ENCODE results near the gene CHCHD3.
"Not testable (repeated sequence)": the region's sequence is repeated elsewhere in the genome, so short reads cannot be mapped to it uniquely, and the experiment has no call there.

The CHCHD3 gene

DNA sequence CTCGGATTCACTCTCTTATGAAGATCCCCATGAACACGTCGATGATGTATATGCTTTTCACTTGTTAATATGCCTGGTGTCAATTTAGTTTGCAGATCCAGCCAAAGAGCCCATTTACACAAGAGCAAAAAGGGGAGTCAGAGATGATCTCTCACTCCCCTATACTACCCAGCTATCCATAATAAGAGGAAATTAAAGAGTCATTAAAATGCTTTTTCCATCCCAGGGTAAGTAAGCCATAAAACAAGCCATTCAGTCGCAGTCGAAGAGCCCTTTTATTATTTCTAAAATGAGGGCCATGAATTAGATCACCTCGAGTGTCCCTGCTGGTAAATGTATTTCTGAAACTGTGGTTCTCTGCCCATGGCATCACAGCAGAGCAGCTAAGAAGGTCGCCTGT is 41.2 kb downstream of the CHCHD3 start:
- DNase-seq = no peak

DNA sequence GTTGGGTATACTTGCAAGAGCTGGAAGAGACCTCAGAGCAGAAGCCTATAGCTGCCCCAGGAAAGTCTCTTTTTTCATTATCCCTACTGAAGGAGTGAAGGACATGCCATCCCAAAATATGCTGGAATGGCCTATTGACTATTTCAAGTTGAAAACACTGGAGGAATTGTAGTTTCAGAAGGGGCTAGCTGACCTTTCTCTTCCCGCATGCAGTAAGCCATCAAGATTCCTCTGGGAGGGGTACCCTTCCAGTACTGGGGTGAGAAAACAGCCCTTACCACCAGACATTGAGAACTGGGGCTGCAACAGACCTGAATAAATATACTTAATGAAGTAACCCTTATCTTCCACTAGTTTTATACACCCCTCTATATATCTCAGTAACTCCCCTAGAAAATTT is 41.7 kb downstream of the CHCHD3 start:
- no peak for DNase-seq

GRCh38 chr7:133039614-133040013 is 42.3 kb downstream of the CHCHD3 start:
- DNase-seq = no peak

- no peak for DNase-seq
Measured at GRCh38 chr7:133036289-133036688, 45.6 kb downstream of the CHCHD3 start.

DNA sequence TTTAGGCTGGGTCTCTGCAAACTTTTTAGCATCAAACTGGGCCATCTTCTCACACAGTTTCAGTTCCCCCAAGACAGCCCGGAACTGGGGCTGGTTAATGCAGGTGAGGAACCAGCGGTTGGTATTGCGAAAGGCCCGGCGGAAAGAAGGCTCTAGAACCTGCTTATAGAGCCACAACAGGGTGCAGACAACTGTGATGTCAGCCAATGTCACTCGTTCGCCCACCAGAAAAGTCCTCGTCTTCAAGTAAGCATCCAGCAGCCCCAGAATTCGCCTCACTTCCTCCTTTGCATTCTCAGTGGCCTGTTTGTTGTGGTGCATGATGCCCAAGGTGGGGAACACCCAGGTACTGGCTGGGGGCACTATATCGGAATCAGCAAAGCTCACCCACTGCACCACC is 46.6 kb downstream of the CHCHD3 start:
- DNase-seq = not testable (repeated sequence)

DNA sequence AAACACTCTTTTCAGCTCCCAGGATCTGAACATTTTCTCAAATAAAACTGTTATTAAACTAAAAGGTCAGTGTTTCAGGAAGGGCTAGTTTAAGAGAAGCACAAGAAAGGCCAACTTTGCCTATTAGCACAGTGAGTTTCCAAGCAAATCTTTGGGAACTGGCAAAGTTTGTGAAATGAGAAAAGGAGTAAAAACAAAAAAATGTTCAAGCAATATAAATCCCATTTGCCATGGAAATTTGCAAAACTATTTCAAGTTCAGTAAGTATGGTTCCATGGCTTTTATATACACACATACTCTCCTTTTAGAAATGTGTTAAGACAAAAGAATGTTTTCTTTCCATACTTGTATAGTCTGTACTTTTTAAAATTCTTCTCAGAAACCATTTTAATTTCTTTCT is 51.5 kb downstream of the CHCHD3 start:
- DNase-seq = no peak

- no peak for DNase-seq
Measured at GRCh38 chr7:133029463-133029862, 52.4 kb downstream of the CHCHD3 start.

DNA sequence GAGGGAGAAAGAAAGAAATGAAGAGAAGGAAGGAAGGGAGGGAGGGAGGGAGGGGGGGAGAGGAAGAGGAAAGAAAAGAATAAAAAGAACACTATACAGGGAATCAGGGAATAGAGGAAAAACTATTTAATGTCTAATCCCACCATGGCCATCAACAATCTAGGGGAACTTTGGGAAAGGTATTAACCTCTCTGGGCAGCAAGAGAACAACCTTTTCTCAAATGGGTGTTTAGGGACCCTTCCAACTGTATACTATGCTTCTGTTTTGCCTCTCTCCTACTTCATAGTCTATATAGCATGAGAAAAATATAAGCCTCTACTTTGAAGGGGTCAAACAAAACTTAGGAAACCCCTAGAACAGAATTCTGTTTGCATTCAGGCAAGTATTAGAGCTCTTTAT is 54.5 kb downstream of the CHCHD3 start:
- no peak for DNase-seq

DNA sequence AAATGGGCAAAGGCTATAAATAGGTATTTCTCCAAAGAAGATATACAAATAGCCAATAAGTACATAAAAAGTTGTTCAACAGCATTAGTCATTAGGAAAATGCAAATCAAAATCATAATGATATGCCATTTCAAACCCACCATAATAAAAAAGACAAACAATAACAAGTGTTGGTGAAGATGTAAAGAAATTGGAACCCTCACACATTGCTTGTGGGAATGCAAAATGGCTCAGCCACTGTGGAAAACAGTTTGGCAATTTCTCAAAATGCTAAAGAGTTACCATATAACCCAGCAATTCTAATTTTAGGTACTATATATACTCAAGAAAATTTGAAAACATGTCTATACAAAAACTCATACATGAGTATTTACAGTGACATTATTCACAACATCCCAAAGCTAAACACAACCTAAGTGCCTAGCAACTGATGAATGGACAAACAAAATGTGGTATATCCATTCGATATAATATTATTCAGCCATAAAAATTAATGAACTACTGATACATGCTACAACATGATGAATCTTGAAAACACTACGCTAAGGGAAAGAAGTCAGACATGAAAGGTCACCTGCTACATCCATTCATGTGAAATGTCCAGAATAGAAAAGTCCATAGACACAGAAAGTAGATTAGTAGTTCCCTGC is 55.6 kb downstream of the CHCHD3 start:
- DNase-seq = no peak

GRCh38 chr7:133025056-133025455 is 56.8 kb downstream of the CHCHD3 start:
- no peak for DNase-seq

DNA sequence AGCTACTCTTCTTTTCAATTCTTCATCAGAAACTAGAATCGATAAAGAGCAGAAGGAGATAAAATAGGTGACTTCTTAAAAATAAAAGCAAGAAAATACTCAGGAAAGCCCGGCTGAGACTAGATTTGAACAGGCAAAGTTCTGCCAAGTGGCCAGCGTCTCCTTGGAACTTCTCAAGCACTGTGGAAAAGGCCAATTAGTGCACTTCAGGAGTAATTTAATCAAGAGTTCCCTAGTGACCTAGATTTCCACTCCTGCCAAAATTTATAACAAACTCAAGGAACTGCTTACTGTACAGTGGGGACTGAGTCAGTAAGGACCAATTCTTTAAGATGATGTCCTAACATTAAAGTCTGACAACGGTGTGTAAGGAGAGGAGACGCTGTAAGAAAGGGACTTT is 57.3 kb downstream of the CHCHD3 start:
- DNase-seq = no peak

DNA sequence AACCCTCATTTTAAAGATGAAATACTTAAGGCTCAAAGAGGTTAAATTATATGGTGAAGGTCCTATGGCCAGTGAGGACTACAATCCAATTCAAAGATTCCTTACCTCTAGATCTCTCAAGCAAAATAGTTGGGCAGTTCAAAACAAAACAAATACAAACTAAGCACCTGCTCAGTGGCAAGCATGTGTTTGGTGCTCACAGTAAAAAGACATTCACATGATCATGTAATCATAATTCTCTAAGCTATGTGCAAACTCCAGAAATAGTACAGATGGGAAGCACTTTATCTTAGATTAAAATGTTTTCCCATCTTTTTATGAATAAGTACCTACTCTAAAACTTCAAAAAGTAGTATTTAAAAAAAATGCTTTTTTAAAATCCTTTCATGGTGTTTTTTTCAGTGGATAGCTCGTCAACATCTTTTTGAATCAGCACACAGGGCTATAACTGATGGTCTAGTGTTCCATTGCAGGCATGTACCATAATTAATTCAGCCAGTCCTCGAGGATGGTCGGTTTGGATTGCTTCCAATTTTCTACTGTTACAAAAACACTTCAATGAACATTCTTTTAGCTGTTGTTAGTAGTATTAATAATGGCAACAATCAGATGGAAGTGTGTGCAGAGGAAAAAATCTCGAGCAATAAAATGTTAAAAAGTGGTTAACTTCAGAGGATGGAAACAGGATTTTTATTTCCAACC is 58.4 kb downstream of the CHCHD3 start:
- DNase-seq = no peak

GRCh38 chr7:133022661-133023060 is 59.2 kb downstream of the CHCHD3 start:
- no peak for DNase-seq

GRCh38 chr7:133021196-133021595 is 60.7 kb downstream of the CHCHD3 start:
- no peak for DNase-seq

GRCh38 chr7:133020496-133020895 is 61.4 kb downstream of the CHCHD3 start:
- DNase-seq = no peak

DNA sequence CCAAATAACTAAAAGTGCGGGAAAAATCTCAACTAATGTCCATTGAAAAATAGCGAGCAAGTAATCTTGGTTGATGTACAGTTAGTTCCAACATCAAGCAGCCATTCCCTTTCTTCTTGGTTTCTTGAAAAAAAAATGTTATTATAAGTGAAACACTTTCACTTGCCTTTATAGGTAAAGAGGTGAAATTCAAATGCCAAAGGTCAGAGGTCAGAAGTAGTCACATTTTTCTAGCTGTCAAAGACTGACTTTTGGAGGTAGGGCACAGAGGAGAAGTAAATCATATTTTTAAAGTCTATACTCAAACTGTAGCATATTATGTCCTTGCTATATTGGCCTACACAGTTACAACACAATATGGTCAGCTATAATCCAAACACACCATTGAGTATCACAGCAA is 62.3 kb downstream of the CHCHD3 start:
- DNase-seq = no peak

GRCh38 chr7:133016604-133017003 is 65.3 kb downstream of the CHCHD3 start:
- DNase-seq = no peak

DNA sequence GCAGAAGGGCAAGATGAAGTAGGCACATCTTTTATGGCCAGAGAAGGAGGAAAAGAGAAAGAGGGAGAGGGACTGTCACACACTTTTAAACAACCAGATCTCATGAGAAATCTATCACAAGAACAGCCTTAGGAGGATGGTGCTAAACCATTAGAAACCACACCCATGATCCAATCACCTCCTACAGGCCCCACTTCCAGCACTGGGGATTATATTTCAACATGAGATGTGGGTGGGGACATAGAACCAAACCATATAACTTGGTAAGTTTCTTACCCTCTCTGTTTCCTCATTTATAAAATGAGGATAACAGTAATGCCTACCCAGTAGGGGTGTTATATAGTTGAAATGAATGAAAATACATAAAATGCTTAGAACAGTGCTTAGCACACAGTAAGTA is 66.0 kb downstream of the CHCHD3 start:
- DNase-seq = no peak

DNA sequence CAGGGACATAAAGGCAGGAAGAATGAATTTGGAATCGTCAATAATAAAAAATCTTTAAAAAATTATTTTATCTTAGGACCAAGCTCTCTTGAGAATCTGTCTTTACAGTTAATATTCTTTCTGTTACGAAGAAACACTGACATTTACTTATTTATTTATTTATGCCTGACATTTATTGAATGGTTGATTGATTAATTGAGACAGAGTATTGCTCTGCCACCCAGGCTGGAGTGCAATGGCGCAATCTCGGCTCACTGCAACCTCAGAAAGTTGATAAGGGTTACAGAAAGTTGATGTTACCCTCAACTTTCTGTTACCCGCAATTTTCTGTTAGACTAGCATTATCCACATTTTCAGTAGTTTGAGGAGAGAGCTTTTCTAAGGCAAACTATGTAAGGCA is 70.1 kb downstream of the CHCHD3 start:
- no peak for DNase-seq

DNA sequence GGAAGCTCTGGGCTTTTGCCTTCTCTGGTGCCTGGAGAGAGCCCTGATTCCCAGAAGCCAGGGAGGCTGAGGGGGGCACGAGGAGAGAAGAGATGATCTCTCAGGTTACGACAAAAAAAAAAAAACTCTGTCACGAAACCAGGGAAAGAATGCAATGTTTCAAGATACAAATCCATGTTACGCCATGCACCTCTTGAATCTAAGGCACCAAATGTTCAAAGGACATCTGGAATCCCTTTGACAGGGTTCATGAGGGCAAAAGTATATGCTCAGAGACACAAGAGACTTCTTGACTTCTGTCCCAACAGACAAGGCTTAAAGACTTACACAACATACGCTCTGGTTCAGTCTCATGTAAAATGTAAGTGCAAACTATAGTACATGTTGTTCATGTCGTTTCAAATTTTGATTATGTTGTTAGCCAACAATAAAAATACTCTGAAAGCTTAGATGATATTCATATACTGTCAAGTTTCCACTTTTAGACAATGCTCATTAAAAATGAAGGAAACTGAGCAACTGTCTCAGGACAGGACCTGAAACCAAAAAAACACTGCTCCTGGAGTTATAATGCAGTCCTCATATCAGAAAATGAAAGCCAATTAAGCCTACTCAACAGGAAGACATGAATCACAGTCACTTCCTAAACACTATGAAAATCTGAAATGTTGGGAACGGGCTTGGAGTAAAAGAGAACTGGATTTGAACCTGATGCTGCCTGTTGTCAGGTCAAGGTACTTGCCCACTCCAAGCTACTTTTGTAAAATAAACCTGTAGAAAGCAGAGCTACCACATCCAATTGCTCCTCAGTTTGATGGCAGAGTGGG is 72.3 kb downstream of the CHCHD3 start:
- no peak for DNase-seq

- no peak for DNase-seq
Measured at GRCh38 chr7:133007961-133008360, 73.9 kb downstream of the CHCHD3 start.

GRCh38 chr7:133003052-133003910 is 78.6 kb downstream of the CHCHD3 start:
- DNase-seq = no peak

- no peak for DNase-seq
Measured at GRCh38 chr7:133001727-133002126, 80.2 kb downstream of the CHCHD3 start.

Data from femur (tissue), 1 donor.